ENCODE results near the gene ZNF688.
"Not testable (repeated sequence)": the region's sequence is repeated elsewhere in the genome, so short reads cannot be mapped to it uniquely, and the experiment has no call there.

The ZNF688 gene

GRCh38 chr16:30571445-30572322, at the start of gene ZNF688:
TSS of gene ZNF688 (minus strand) at chr16:30571714. CDS start at chr16:30571629, 85 bp downstream.
- peak; percentile 99 for DNase-seq

GRCh38 chr16:30620169-30620568, 48.7 kb upstream of the ZNF688 start:
- peak in 1 of 2 experiments; percentile 27 for DNase-seq

GRCh38 chr16:30619638-30620037, 48.1 kb upstream of the ZNF688 start:
- no peak for DNase-seq

GRCh38 chr16:30619202-30619601, 47.7 kb upstream of the ZNF688 start:
- DNase-seq, result no peak

GRCh38 chr16:30615358-30616091, 44.0 kb upstream of the ZNF688 start:
- DNase-seq, result peak; percentile 55 to 90

- DNase-seq, result peak; percentile 98 to 99
Measured at GRCh38 chr16:30609926-30610839, 38.7 kb upstream of the ZNF688 start, which contains the start of gene ZNF689. TSS of gene ZNF689 (minus strand) at chr16:30610389. CDS start at chr16:30610041, 348 bp downstream.

- DNase-seq, result peak; percentile 27 to 32
Measured at GRCh38 chr16:30609002-30609925, 37.8 kb upstream of the ZNF688 start.

GRCh38 chr16:30606004-30606403, 34.5 kb upstream of the ZNF688 start:
- no peak for DNase-seq

GRCh38 chr16:30605158-30605557, 33.6 kb upstream of the ZNF688 start:
- no peak for DNase-seq

- DNase-seq, result no peak
Measured at GRCh38 chr16:30604316-30604947, 32.9 kb upstream of the ZNF688 start.

GRCh38 chr16:30603945-30604315, 32.4 kb upstream of the ZNF688 start:
- no peak for DNase-seq

- DNase-seq, result no peak
Measured at GRCh38 chr16:30602616-30603277, 31.2 kb upstream of the ZNF688 start.

GRCh38 chr16:30601966-30602365, 30.5 kb upstream of the ZNF688 start:
- no peak for DNase-seq

GRCh38 chr16:30600929-30601328, 29.4 kb upstream of the ZNF688 start:
- no peak for DNase-seq

GRCh38 chr16:30600215-30600614, 28.7 kb upstream of the ZNF688 start:
- DNase-seq, result no peak

- no peak for DNase-seq
Measured at GRCh38 chr16:30592871-30593270, 21.4 kb upstream of the ZNF688 start.

- not testable (repeated sequence) for DNase-seq
Measured at GRCh38 chr16:30590869-30591268, 19.4 kb upstream of the ZNF688 start.

- not testable (repeated sequence) for DNase-seq
Measured at GRCh38 chr16:30589582-30589981, 18.1 kb upstream of the ZNF688 start.

- DNase-seq, result no peak
Measured at GRCh38 chr16:30588651-30589050, 17.1 kb upstream of the ZNF688 start.

- DNase-seq, result peak; percentile 100
Measured at GRCh38 chr16:30585400-30586191, 14.1 kb upstream of the ZNF688 start, which contains the start of gene ZNF785. TSS of gene ZNF785 (minus strand) at chr16:30585697. CDS start at chr16:30585611, 86 bp downstream.
